Skeletal muscle tissue (tissue), 4 donors: ENCODE results near the gene CSNK1G1. TPM values are rescaled to one million over a fixed set of nuclear protein-coding genes. Genes with fewer than 3 reads are reported as not detected.

Experiments used
- H3K27ac ChIP-seq: one replicate; pipeline ENCODE4 v1.7.0; 2013; ENCODE audit warnings: mild to moderate bottlenecking, low read depth, low read length, inconsistent platforms
- H3K27me3 ChIP-seq, 3 donors: one replicate each; pipeline ENCODE4 v1.7.0; 2013; ENCODE audit warnings: low read length in 3 of 3; ENCODE audit not compliant: control insufficient read depth in 3 of 3, insufficient read depth in 3 of 3
- H3K36me3 ChIP-seq, 3 donors: one replicate each; pipeline ENCODE4 v1.7.0; 2013; ENCODE audit warnings: low read length in 3 of 3; ENCODE audit not compliant: control insufficient read depth in 3 of 3, insufficient read depth in 3 of 3
- H3K4me1 ChIP-seq, 3 donors: one replicate each; pipeline ENCODE4 v1.7.0; 2013; ENCODE audit warnings: low read length in 3 of 3, mild to moderate bottlenecking in 3 of 3; ENCODE audit not compliant: control insufficient read depth in 3 of 3, insufficient read depth in 3 of 3
- H3K4me3 ChIP-seq, 3 donors: one replicate each; pipeline ENCODE4 v1.7.0; 2013; ENCODE audit warnings: low read length in 3 of 3
- H3K9ac ChIP-seq, 3 donors: one replicate each; pipeline ENCODE4 v1.7.0; 2013; ENCODE audit warnings: low read length in 3 of 3, mild to moderate bottlenecking in 3 of 3, moderate library complexity in 2 of 3, low read depth in 1 of 3
- H3K9me3 ChIP-seq, 3 donors: one replicate each; pipeline ENCODE4 v1.7.0; 2013; ENCODE audit warnings: low read length in 3 of 3; ENCODE audit not compliant: control insufficient read depth in 3 of 3
- total RNA-seq: library from RNA; depleted of rRNA; stranded (reverse); fragments of >200 nt; gene quantifications from one replicate; pipeline ENCODE4 v1.2.3, GENCODE V29; 2014
- donor health status: Osteomylitis.

Gene CSNK1G1
- total RNA-seq, 1 donor from 2014 or later: 26.6 TPM

DNA sequence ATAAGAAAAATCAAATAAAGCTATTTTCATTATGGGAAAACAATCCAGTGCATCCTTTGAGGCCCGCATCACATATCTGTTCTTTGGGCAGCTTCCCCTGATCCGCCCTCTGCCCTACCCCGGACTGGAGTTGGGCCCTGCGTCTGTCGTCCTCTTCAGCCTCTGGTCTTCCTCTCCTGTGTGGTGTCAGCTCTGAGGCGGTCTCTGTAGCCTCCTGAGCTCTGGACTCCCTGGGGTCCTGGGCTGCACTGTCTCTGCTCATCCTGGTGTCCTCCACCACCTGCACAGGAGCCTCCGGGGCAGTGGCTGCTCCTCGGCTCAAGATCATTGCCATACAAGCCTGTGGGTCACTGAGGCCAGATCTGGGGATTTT, 211.8 kb downstream of the CSNK1G1 start:
- no peaks in the 10 kb centered on the region for H3K9me3 ChIP-seq
- no peak overlapping the region for H3K4me3 ChIP-seq
- peaks cover 0 to 3% (median 0%) of the 10 kb centered on the region in 3 donors for H3K4me1 ChIP-seq
- H3K27me3 ChIP-seq: peaks cover 0 to 4% (median 0%) of the 10 kb centered on the region in 3 donors
- no peak overlapping the region for H3K27ac ChIP-seq
- no peak overlapping the region for H3K9ac ChIP-seq
- H3K36me3 ChIP-seq: peaks cover 19 to 31% (median 30%) of the 10 kb centered on the region in 3 donors

- Histone ChIP-seq H3K36me3 (peaks cover 25 to 38% (median 36%) of the 10 kb centered on the region in 3 donors), H3K4me1 (peaks cover 0 to 3% (median 0%) of the 10 kb centered on the region in 3 donors), H3K27me3 (peaks cover 0 to 4% (median 0%) of the 10 kb centered on the region in 3 donors), H3K27ac (no peak overlapping the region), H3K9ac (no peak overlapping the region), H3K4me3 (no peak overlapping the region), H3K9me3 (no peaks in the 10 kb centered on the region)
These were observed 212.7 kb downstream of the CSNK1G1 start for GRCh38 chr15:64143276-64143675.

DNA sequence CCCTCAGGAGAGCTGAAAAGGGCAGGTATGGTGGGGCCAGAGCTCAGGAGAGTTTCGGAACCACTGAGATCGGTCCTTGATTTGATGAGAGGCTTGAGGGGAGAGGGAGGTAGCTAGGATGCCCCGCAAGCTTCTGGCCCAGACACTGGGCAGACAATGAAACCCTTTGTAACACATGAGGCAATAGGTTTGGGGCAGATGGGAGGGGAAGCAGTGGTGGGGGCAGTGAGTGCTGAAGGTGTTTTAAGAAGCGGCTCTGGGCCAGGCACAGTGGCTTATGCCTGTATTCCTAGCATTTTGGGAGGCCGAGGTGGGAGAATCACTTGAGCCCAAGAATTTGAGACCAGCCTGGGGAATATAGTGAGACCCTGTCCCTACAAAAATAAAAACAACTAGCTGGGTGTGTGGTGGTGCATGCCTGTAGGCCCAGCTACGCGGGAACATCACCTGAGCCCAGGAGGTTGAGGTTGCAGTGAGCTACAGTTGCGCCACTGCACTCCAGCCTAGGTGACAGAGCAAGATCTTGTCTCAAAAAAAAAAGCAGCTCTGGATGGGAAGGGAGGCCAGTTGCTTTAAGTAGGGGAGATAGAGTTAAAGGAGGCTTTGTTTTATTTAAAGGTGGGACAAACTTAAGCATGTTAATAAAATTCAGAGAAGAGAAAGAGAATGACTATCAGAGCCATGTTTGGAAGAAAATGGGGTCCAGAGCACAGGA, 214.0 kb downstream of the CSNK1G1 start:
- Histone ChIP-seq H3K27ac (no peak overlapping the region), H3K36me3 (peaks cover 36 to 50% (median 49%) of the 10 kb centered on the region in 3 donors), H3K9ac (no peak overlapping the region), H3K27me3 (peaks cover 0 to 4% (median 0%) of the 10 kb centered on the region in 3 donors), H3K9me3 (no peaks in the 10 kb centered on the region), H3K4me1 (peaks cover 0 to 3% (median 0%) of the 10 kb centered on the region in 3 donors), H3K4me3 (no peak overlapping the region)

GRCh38 chr15:64138331-64138941, 217.5 kb downstream of the CSNK1G1 start:
- H3K36me3 ChIP-seq: peaks cover 52 to 60% (median 57%) of the 10 kb centered on the region in 3 donors
- no peaks in the 10 kb centered on the region for H3K9me3 ChIP-seq
- H3K27me3 ChIP-seq: no peaks in the 10 kb centered on the region
- H3K4me1 ChIP-seq: peaks cover 0 to 5% (median 3%) of the 10 kb centered on the region in 3 donors
- no peak overlapping the region for H3K9ac ChIP-seq
- H3K4me3 ChIP-seq: no peak overlapping the region
- H3K27ac ChIP-seq: no peak overlapping the region

GRCh38 chr15:64137226-64137833, 218.6 kb downstream of the CSNK1G1 start:
- no peak overlapping the region for H3K9ac ChIP-seq
- peaks cover 55 to 64% (median 61%) of the 10 kb centered on the region in 3 donors for H3K36me3 ChIP-seq

DNA sequence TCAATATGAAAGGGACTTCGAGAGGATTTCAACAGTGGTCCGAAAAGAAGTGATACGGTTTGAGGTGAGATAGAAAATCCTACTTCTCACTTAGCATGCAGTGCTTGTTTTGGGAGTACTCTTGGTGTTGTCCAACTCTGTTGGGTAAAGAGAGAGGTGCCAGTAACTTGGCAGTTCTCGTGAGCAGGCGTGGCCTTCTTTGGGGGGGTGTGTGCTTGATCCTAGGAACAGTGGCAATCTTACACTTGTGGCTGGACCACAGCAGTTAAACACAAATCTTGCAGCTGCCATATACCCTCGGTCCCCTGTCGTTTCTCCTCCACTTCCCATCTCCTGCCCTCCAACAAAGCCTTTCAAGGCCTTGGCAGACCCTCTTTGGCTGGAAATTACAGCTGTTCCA, 219.6 kb downstream of the CSNK1G1 start:
- no peaks in the 10 kb centered on the region for H3K27me3 ChIP-seq
- peaks cover 63 to 69% (median 66%) of the 10 kb centered on the region in 3 donors for H3K36me3 ChIP-seq
- peaks cover 0 to 5% (median 3%) of the 10 kb centered on the region in 3 donors for H3K4me1 ChIP-seq
- no peaks in the 10 kb centered on the region for H3K9me3 ChIP-seq
- H3K27ac ChIP-seq: no peak overlapping the region
- H3K9ac ChIP-seq: no peak overlapping the region
- H3K4me3 ChIP-seq: no peak overlapping the region

More at GRCh38 chr15:64137226-64137833, 218.6 kb downstream of the CSNK1G1 start:
- Histone ChIP-seq H3K4me3 (no peak overlapping the region), H3K9me3 (no peaks in the 10 kb centered on the region), H3K27ac (no peak overlapping the region), H3K4me1 (peaks cover 0 to 5% (median 3%) of the 10 kb centered on the region in 3 donors), H3K27me3 (no peaks in the 10 kb centered on the region)

DNA sequence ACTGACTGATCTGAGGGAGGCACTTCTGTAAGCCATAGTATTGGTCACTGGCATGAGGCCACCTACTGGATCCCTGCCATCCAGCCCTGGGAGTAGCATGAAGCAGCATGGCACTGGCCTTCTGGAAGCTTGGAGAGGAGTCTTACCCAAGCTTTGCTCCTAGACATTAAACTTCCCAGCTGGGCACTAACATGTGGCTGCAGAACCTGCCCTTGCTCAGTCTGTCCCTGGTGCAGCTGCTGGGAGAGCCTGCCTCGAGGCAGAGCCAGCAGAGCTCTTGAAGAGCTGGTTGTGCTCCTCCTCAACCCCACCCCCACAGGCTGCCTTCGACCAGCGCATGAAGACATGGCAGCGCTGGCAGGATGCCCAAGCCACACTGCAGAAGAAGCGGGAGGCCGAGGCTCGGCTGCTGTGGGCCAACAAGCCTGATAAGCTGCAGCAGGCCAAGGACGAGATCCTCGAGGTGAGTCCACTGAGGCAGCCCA, 221.6 kb downstream of the CSNK1G1 start:
- H3K9ac ChIP-seq: peak overlapping the region in 1 of 3 donors; percentile 25
- no peaks in the 10 kb centered on the region for H3K27me3 ChIP-seq
- no peak overlapping the region for H3K27ac ChIP-seq
- H3K36me3 ChIP-seq: peaks cover 80 to 86% (median 82%) of the 10 kb centered on the region in 3 donors
- H3K9me3 ChIP-seq: no peaks in the 10 kb centered on the region
- H3K4me3 ChIP-seq: no peak overlapping the region
- peaks cover 0 to 5% (median 0%) of the 10 kb centered on the region in 3 donors for H3K4me1 ChIP-seq

GRCh38 chr15:64133623-64134344, 222.2 kb downstream of the CSNK1G1 start:
- no peaks in the 10 kb centered on the region for H3K9me3 ChIP-seq
- H3K36me3 ChIP-seq: peaks cover 80 to 89% (median 82%) of the 10 kb centered on the region in 3 donors
- peaks cover 0 to 5% (median 0%) of the 10 kb centered on the region in 3 donors for H3K4me1 ChIP-seq
- H3K27me3 ChIP-seq: no peaks in the 10 kb centered on the region
- peak overlapping the region in 1 of 3 donors; percentile 25 for H3K9ac ChIP-seq
- H3K27ac ChIP-seq: no peak overlapping the region
- no peak overlapping the region for H3K4me3 ChIP-seq

GRCh38 chr15:64132217-64132616, 223.8 kb downstream of the CSNK1G1 start:
- H3K27me3 ChIP-seq: no peaks in the 10 kb centered on the region
- no peak overlapping the region for H3K27ac ChIP-seq
- no peak overlapping the region for H3K4me3 ChIP-seq
- no peak overlapping the region for H3K9ac ChIP-seq
- H3K36me3 ChIP-seq: peaks cover 74 to 85% (median 83%) of the 10 kb centered on the region in 3 donors
- no peaks in the 10 kb centered on the region for H3K9me3 ChIP-seq
- peaks cover 0 to 9% (median 3%) of the 10 kb centered on the region in 3 donors for H3K4me1 ChIP-seq
